ENCODE results near the gene LYRM9.
"Not testable (repeated sequence)": the region's sequence is repeated elsewhere in the genome, so short reads cannot be mapped to it uniquely, and the experiment has no call there.

Gene LYRM9

GRCh38 chr17:27840688-27841087 is 52.5 kb downstream of the LYRM9 start:
- Histone ChIP-seq H3K36me3 (ENCODE audit: control insufficient read depth, insufficient read depth, low read length) (no peaks in the 10 kb centered on the region), H3K9ac (ENCODE audit: low read length) (no peak overlapping the region), H3K56ac (ENCODE audit: low read length) (no peak overlapping the region), H4K8ac (ENCODE audit: low read depth, low read length) (no peak overlapping the region), H3K79me1 (ENCODE audit: low read length) (no peaks in the 10 kb centered on the region), H2AK5ac (ENCODE audit: low read length) (no peak overlapping the region), H3K18ac (ENCODE audit: low read length) (no peak overlapping the region), H3K4me2 (ENCODE audit: low read length) (no peak overlapping the region), H3K27me3 (ENCODE audit: insufficient read depth, low read length, poor library complexity) (no peaks in the 10 kb centered on the region), H2BK5ac (ENCODE audit: low read length) (no peak overlapping the region), H3K4me3 (ENCODE audit: low read length) (no peak overlapping the region), H3K79me2 (ENCODE audit: control insufficient read depth, insufficient read depth, low read length) (no peaks in the 10 kb centered on the region), H2BK15ac (replicated peaks; ENCODE audit: low read depth) (no peak overlapping the region), H3K23ac (ENCODE audit: low read length) (no peak overlapping the region), H3K4me1 (ENCODE audit: control insufficient read depth, low read depth, low read length) (no peaks in the 10 kb centered on the region), H2BK120ac (ENCODE audit: low read depth, low read length) (no peak overlapping the region), H3K27ac (ENCODE audit: low read depth, low read length) (no peak overlapping the region), H4K5ac (ENCODE audit: low read length) (no peak overlapping the region), H3K4ac (ENCODE audit: low read depth, low read length) (no peak overlapping the region)
- no CpG with 5 or more reads among the region's 1 CpG for WGBS (ENCODE audit: extremely low coverage, insufficient coverage, low lambda C conversion rate)
- no peak for DNase-seq

GRCh38 chr17:27840406-27840678 is 52.8 kb downstream of the LYRM9 start:
- no CpG with 5 or more reads among the region's 1 CpG for WGBS (ENCODE audit: extremely low coverage, insufficient coverage, low lambda C conversion rate)
- not testable (repeated sequence) for H3K4me1 ChIP-seq (ENCODE audit: control insufficient read depth, low read depth, low read length); H3K4me3 ChIP-seq (ENCODE audit: low read length); H2BK120ac ChIP-seq (ENCODE audit: low read depth, low read length); H3K27me3 ChIP-seq (ENCODE audit: insufficient read depth, low read length, poor library complexity); H3K4ac ChIP-seq (ENCODE audit: low read depth, low read length); H3K23ac ChIP-seq (ENCODE audit: low read length); DNase-seq; H3K36me3 ChIP-seq (ENCODE audit: control insufficient read depth, insufficient read depth, low read length); H3K56ac ChIP-seq (ENCODE audit: low read length); H3K79me2 ChIP-seq (ENCODE audit: control insufficient read depth, insufficient read depth, low read length); H2BK5ac ChIP-seq (ENCODE audit: low read length); H4K5ac ChIP-seq (ENCODE audit: low read length); H3K4me2 ChIP-seq (ENCODE audit: low read length); H2BK15ac ChIP-seq (replicated peaks; ENCODE audit: low read depth); H3K79me1 ChIP-seq (ENCODE audit: low read length); H2AK5ac ChIP-seq (ENCODE audit: low read length); H3K18ac ChIP-seq (ENCODE audit: low read length); H3K9ac ChIP-seq (ENCODE audit: low read length); H4K8ac ChIP-seq (ENCODE audit: low read depth, low read length); H3K27ac ChIP-seq (ENCODE audit: low read depth, low read length)

- no CpG with 5 or more reads among the region's 4 CpGs for WGBS (ENCODE audit: extremely low coverage, insufficient coverage, low lambda C conversion rate)
- not testable (repeated sequence) for H3K9ac ChIP-seq (ENCODE audit: low read length); H2BK5ac ChIP-seq (ENCODE audit: low read length); H4K5ac ChIP-seq (ENCODE audit: low read length); H2BK120ac ChIP-seq (ENCODE audit: low read depth, low read length); H3K79me1 ChIP-seq (ENCODE audit: low read length); H3K27me3 ChIP-seq (ENCODE audit: insufficient read depth, low read length, poor library complexity); H2AK5ac ChIP-seq (ENCODE audit: low read length); H3K36me3 ChIP-seq (ENCODE audit: control insufficient read depth, insufficient read depth, low read length); H3K56ac ChIP-seq (ENCODE audit: low read length); H3K27ac ChIP-seq (ENCODE audit: low read depth, low read length); H3K4me3 ChIP-seq (ENCODE audit: low read length); H4K8ac ChIP-seq (ENCODE audit: low read depth, low read length); DNase-seq; H2BK15ac ChIP-seq (replicated peaks; ENCODE audit: low read depth); H3K18ac ChIP-seq (ENCODE audit: low read length); H3K4me1 ChIP-seq (ENCODE audit: control insufficient read depth, low read depth, low read length); H3K23ac ChIP-seq (ENCODE audit: low read length); H3K79me2 ChIP-seq (ENCODE audit: control insufficient read depth, insufficient read depth, low read length); H3K4ac ChIP-seq (ENCODE audit: low read depth, low read length); H3K4me2 ChIP-seq (ENCODE audit: low read length)
These were observed 53.4 kb downstream of the LYRM9 start for GRCh38 chr17:27839571-27840405.

GRCh38 chr17:27838607-27839006 is 54.6 kb downstream of the LYRM9 start:
- H4K5ac ChIP-seq (ENCODE audit: low read length); H3K9ac ChIP-seq (ENCODE audit: low read length); H2BK120ac ChIP-seq (ENCODE audit: low read depth, low read length); H3K4me2 ChIP-seq (ENCODE audit: low read length); H3K18ac ChIP-seq (ENCODE audit: low read length); H3K27me3 ChIP-seq (ENCODE audit: insufficient read depth, low read length, poor library complexity); H2BK5ac ChIP-seq (ENCODE audit: low read length); H3K79me1 ChIP-seq (ENCODE audit: low read length); H3K4me3 ChIP-seq (ENCODE audit: low read length); H3K79me2 ChIP-seq (ENCODE audit: control insufficient read depth, insufficient read depth, low read length); H2AK5ac ChIP-seq (ENCODE audit: low read length); H3K36me3 ChIP-seq (ENCODE audit: control insufficient read depth, insufficient read depth, low read length); H4K8ac ChIP-seq (ENCODE audit: low read depth, low read length); H3K23ac ChIP-seq (ENCODE audit: low read length); H3K56ac ChIP-seq (ENCODE audit: low read length); H2BK15ac ChIP-seq (replicated peaks; ENCODE audit: low read depth); H3K4me1 ChIP-seq (ENCODE audit: control insufficient read depth, low read depth, low read length); H3K4ac ChIP-seq (ENCODE audit: low read depth, low read length); H3K27ac ChIP-seq (ENCODE audit: low read depth, low read length); DNase-seq: not testable (repeated sequence)
- WGBS (ENCODE audit: extremely low coverage, insufficient coverage, low lambda C conversion rate): no CpG with 5 or more reads among the region's 3 CpGs

DNA sequence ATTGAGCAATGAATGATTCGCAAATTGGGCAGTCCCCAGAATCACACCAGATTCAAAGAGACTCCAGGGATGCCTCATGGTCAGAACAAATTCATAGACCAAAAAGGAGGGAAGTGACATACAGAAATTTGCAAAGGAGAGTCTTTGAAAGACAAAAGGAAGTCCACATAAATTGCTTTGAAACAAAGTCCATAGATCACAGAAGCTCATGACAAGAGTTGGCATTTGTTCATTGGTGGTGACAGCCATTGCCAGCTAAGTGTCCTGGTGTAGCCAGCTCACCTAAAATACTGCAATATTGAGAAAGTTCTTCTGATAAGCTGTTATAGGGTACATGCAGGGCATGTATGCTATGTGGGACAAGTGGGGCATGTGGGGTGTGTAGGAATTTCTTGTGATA is 55.4 kb downstream of the LYRM9 start:
- H3K4ac ChIP-seq (ENCODE audit: low read depth, low read length); H3K27ac ChIP-seq (ENCODE audit: low read depth, low read length): not testable (repeated sequence)

GRCh38 chr17:27836651-27837050 is 56.5 kb downstream of the LYRM9 start:
- H2AK5ac ChIP-seq (ENCODE audit: low read length): no peak overlapping the region
- no peaks in the 10 kb centered on the region for H3K36me3 ChIP-seq (ENCODE audit: control insufficient read depth, insufficient read depth, low read length)
- H4K8ac ChIP-seq (ENCODE audit: low read depth, low read length): no peak overlapping the region
- no peak overlapping the region for H3K9ac ChIP-seq (ENCODE audit: low read length)
- no peak overlapping the region for H3K4me3 ChIP-seq (ENCODE audit: low read length)
- H3K56ac ChIP-seq (ENCODE audit: low read length): no peak overlapping the region
- H3K23ac ChIP-seq (ENCODE audit: low read length): no peak overlapping the region
- H3K79me1 ChIP-seq (ENCODE audit: low read length): no peaks in the 10 kb centered on the region
- no peak overlapping the region for H3K27ac ChIP-seq (ENCODE audit: low read depth, low read length)
- no peak for DNase-seq
- H2BK15ac ChIP-seq (replicated peaks; ENCODE audit: low read depth): no peak overlapping the region
- H3K18ac ChIP-seq (ENCODE audit: low read length): no peak overlapping the region
- no peak overlapping the region for H2BK5ac ChIP-seq (ENCODE audit: low read length)
- H3K79me2 ChIP-seq (ENCODE audit: control insufficient read depth, insufficient read depth, low read length): no peaks in the 10 kb centered on the region
- H3K4me1 ChIP-seq (ENCODE audit: control insufficient read depth, low read depth, low read length): no peaks in the 10 kb centered on the region
- H3K4me2 ChIP-seq (ENCODE audit: low read length): no peak overlapping the region
- no peaks in the 10 kb centered on the region for H3K27me3 ChIP-seq (ENCODE audit: insufficient read depth, low read length, poor library complexity)
- no peak overlapping the region for H4K5ac ChIP-seq (ENCODE audit: low read length)
- H2BK120ac ChIP-seq (ENCODE audit: low read depth, low read length): no peak overlapping the region
- no peak overlapping the region for H3K4ac ChIP-seq (ENCODE audit: low read depth, low read length)

More for the DNA sequence above, 55.4 kb downstream of the LYRM9 start:
- no CpG with 5 or more reads among the region's 1 CpG for WGBS (ENCODE audit: extremely low coverage, insufficient coverage, low lambda C conversion rate)
- not testable (repeated sequence) for H3K4me3 ChIP-seq (ENCODE audit: low read length); H2BK15ac ChIP-seq (replicated peaks; ENCODE audit: low read depth); H3K4me1 ChIP-seq (ENCODE audit: control insufficient read depth, low read depth, low read length); H2BK5ac ChIP-seq (ENCODE audit: low read length); H3K36me3 ChIP-seq (ENCODE audit: control insufficient read depth, insufficient read depth, low read length); H4K8ac ChIP-seq (ENCODE audit: low read depth, low read length); H3K18ac ChIP-seq (ENCODE audit: low read length); H3K79me1 ChIP-seq (ENCODE audit: low read length); H3K27me3 ChIP-seq (ENCODE audit: insufficient read depth, low read length, poor library complexity); H3K23ac ChIP-seq (ENCODE audit: low read length); DNase-seq; H3K56ac ChIP-seq (ENCODE audit: low read length); H4K5ac ChIP-seq (ENCODE audit: low read length); H2BK120ac ChIP-seq (ENCODE audit: low read depth, low read length); H3K9ac ChIP-seq (ENCODE audit: low read length); H2AK5ac ChIP-seq (ENCODE audit: low read length); H3K79me2 ChIP-seq (ENCODE audit: control insufficient read depth, insufficient read depth, low read length); H3K4me2 ChIP-seq (ENCODE audit: low read length)
